Purkinje cell (primary cell): ENCODE data around the gene CLEC4C. TPM values are rescaled to one million over a fixed set of nuclear protein-coding genes. Genes with fewer than 3 reads are reported as not detected.

Experiments used
- polyA plus RNA-seq: library from polyadenylated mRNA; unstranded; fragments of >200 nt; fragmentation: Nextera tagmentation; gene quantifications from 2 replicates; pipeline ENCODE4 v1.2.1, GENCODE V29; 2014

The CLEC4C gene
- polyA plus RNA-seq = not detected in 2 replicates

DNA sequence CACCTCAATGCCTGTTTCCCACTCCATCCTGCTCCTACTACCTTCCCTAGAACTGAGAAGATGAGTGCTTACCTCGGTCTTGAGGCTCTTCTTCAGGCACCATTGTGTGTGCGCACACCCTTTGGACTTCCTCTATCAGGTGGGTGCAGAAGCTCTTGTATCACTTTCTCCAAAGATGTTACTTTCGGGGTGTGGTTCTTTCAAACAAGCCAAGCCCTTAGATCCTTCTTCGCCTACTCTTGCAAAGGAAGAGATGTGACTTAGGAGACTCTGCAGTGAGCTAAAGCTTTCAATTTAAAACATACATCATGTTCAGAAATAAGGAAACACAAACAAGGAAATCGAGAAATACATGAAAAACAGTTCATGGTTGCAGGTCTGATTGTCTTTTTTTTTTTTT is at the start of gene CLEC4C:
Gene CLEC4C (minus strand): TSS at position 130 of the 400 bp plus-strand sequence. CDS start 27 bp downstream, at position 103.

GRCh38 chr12:7788884-7789528 is 41.8 kb upstream of the CLEC4C start, which contains the start of gene NANOG:
Gene NANOG, plus strand, starts transcription at chr12:7789402. Its CDS starts 213 bp downstream, at chr12:7789615.

DNA sequence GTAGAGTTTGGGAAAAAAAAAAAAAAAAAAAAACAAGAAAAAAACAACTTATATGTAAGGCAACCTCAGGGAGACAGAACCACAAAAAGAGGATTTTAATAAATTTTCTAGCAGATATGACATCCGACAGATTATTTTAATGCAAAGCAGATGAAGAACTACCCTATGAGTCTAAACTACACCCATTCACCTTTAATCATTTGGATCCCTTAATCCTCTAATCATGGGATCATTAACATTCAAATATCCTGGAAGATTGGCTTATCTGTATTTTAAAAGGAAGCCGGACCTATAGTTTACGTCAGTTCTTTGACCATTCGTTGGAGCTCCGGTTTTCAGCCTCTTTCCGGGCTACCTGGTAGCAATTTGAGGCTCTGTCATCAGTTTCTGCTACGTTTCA is 36.0 kb downstream of the CLEC4C start, which contains the start of gene DPPA3:
Gene DPPA3 (plus strand): TSS at position 301 of the 400 bp plus-strand sequence. CDS start 138 bp downstream, outside the sequence.

DNA sequence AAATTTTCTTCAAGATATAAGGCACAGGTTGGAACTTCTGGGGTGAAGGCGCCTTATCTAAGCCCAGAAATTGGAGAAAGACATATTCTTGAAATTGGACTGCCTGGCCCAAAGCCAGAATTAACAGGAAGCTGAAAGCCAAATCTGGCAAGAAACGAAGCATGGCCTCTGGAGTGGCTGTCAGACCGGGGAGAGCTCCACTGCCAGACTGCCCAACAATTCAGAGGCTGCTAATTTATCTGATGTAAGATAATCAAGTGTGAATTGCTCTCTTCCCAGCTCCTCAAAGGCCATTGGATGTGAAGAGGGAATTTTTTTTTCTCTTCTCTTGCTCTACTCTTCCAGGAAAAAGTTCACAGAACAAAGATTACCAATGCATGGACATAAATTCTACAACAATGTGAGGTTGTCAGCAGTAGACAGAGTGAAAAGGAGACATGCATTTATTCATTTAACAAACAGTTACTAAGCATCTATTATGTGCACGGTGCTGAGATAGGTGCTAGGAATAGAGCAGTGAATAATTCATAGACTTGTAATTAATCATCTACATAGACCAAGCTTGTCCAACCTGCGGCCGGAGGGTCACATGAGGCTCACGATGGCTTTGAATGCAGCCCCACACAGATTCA is 51.5 kb downstream of the CLEC4C start, which contains the start of gene GDF3:
Gene GDF3 (minus strand): TSS at position 210 of the 632 bp plus-strand sequence. CDS start 47 bp downstream, at position 163.

Other genes starting within 250 kb of the CLEC4C start
- 3.0 TPM in 1 of 2 replicates, not detected in the other for gene CD163, start 243.6 kb downstream of the CLEC4C start, polyA plus RNA-seq
- gene APOBEC1, start 81.5 kb downstream of the CLEC4C start, polyA plus RNA-seq = not detected in 2 replicates
- gene GDF3, start 51.6 kb downstream of the CLEC4C start, polyA plus RNA-seq = not detected in 2 replicates
- gene DPPA3, start 35.9 kb downstream of the CLEC4C start, polyA plus RNA-seq = not detected in 2 replicates
- gene NANOGNB, start 17.8 kb upstream of the CLEC4C start, polyA plus RNA-seq = not detected in 2 replicates
- gene NANOG, start 42.0 kb upstream of the CLEC4C start, polyA plus RNA-seq = 0.09 TPM in 1 of 2 replicates, not detected in the other
- gene SLC2A14, start 125.5 kb upstream of the CLEC4C start, polyA plus RNA-seq = 1.7 and 2.1 TPM in 2 replicates
- gene SLC2A3, start 188.8 kb upstream of the CLEC4C start, polyA plus RNA-seq = 117 and 151 TPM in 2 replicates